PC-3 (cell line): ENCODE measurements around the gene AGBL1. TPM values are rescaled to one million over a fixed set of nuclear protein-coding genes. Genes with fewer than 3 reads are reported as not detected.

Experiments used
- ATAC-seq: fragments of 200-7000 bp; cut with Tn5 transposase; 2 replicates; pipeline ENCODE4 v1.9.1; 2020; ENCODE audit warnings: mild to moderate bottlenecking, moderate library complexity
- BruUV-seq: library from RNA; stranded (reverse); fragments of 400-500 nt; replicated peaks from 2 replicates; lab custom pipeline; 2021; lab: Mats Ljungman, UMichigan
- CTCF ChIA-PET: fragments of 300-600 bp; sonication (Branson Sonifier 250); formaldehyde crosslinking; loops from one replicate; lab custom pipeline; 2022; ENCODE audit warnings: antibody characterized with exemption; lab: Charles Lee
- POLR2A ChIA-PET: fragments of 300-600 bp; sonication (Branson Sonifier 250); formaldehyde crosslinking; loops from one replicate; lab custom pipeline; 2022; ENCODE audit warnings: antibody characterized with exemption; ENCODE audit not compliant: unreplicated experiment; lab: Charles Lee
- DNase-seq: peaks from one replicate; pipeline ENCODE4 v3.0.0-alpha.2; 2015
- H2AFZ ChIP-seq: fragments of 300-600 bp; sonication (generic); 2 replicates; pipeline ENCODE4 v1.6.0; 2016; ENCODE audit warnings: antibody characterized with exemption, low read length
- H3F3A ChIP-seq: fragments of 300-600 bp; sonication (generic); one replicate; pipeline ENCODE4 v1.6.0; 2017; ENCODE audit warnings: antibody characterized with exemption, low read length, control low read depth, mild to moderate bottlenecking; ENCODE audit not compliant: unreplicated experiment
- H3K27ac ChIP-seq: fragments of 300-600 bp; sonication (generic); 2 replicates; pipeline ENCODE4 v1.5.1; 2016; ENCODE audit warnings: mild to moderate bottlenecking, low read length
- H3K27me3 ChIP-seq: fragments of 300-600 bp; sonication (generic); 2 replicates; pipeline ENCODE4 v1.6.1; 2016; ENCODE audit warnings: low read length, mixed read lengths
- H3K36me3 ChIP-seq: fragments of 300-600 bp; sonication (generic); 2 replicates; pipeline ENCODE4 v1.6.1; 2016; ENCODE audit warnings: low read depth, mixed run types, low read length, mixed read lengths
- H3K4me1 ChIP-seq: fragments of 300-600 bp; sonication (generic); 2 replicates; pipeline ENCODE4 v1.5.1; 2016; ENCODE audit warnings: low read length; ENCODE audit not compliant: insufficient read depth
- H3K4me2 ChIP-seq: fragments of 300-600 bp; sonication (generic); 2 replicates; pipeline ENCODE4 v1.6.0; 2016; ENCODE audit warnings: low read length
- H3K4me3 ChIP-seq: fragments of 300-600 bp; sonication (generic); 2 replicates; pipeline ENCODE4 v1.5.1; 2016; ENCODE audit warnings: mild to moderate bottlenecking, low read length, mixed read lengths
- H3K79me2 ChIP-seq: fragments of 300-600 bp; sonication (generic); 2 replicates; pipeline ENCODE4 v1.6.1; 2017; ENCODE audit warnings: low read length, mixed read lengths
- H3K9ac ChIP-seq: fragments of 300-600 bp; sonication (generic); 2 replicates; pipeline ENCODE4 v1.6.0; 2016; ENCODE audit warnings: mild to moderate bottlenecking, low read length
- H3K9me2 ChIP-seq: fragments of 300-600 bp; sonication (generic); replicated peaks from 2 replicates; pipeline ENCODE4 v1.6.1; 2016; ENCODE audit warnings: mixed run types, low read length, mixed read lengths
- H3K9me3 ChIP-seq: fragments of 300-600 bp; sonication (generic); 2 replicates; pipeline ENCODE4 v1.6.1; 2016; ENCODE audit warnings: low read length, mixed read lengths
- H4K20me1 ChIP-seq: fragments of 300-600 bp; sonication (generic); 2 replicates; pipeline ENCODE4 v1.6.1; 2016; ENCODE audit warnings: low read length, mixed read lengths
- CTCF ChIP-seq: fragments of 300-600 bp; sonication (generic); conservative IDR thresholded peaks from 2 replicates; pipeline ENCODE4 v1.5.1; 2017; ENCODE audit warnings: antibody characterized with exemption, low read depth, mild to moderate bottlenecking, low read length
- EZH2 ChIP-seq: fragments of 300-600 bp; sonication (generic); IDR thresholded peaks from one replicate; pipeline ENCODE4 v1.6.1; 2017; ENCODE audit warnings: antibody characterized with exemption, mild to moderate bottlenecking, low read length; ENCODE audit not compliant: unreplicated experiment
- EZH2phosphoT487 ChIP-seq: fragments of 300-600 bp; sonication (generic); IDR thresholded peaks from 2 replicates; pipeline ENCODE4 v1.6.1; 2018; ENCODE audit warnings: mild to moderate bottlenecking, antibody characterized with exemption, low read length, borderline replicate concordance
- intact Hi-C: fragments of 100-400 bp; cut with micrococcal nuclease; formaldehyde crosslinking; loops from 2 replicates; pipeline ENCODE4 v1.9.0; 2023
- total RNA-seq: library from RNA; depleted of rRNA; stranded (reverse); fragments of >200 nt; gene quantifications from 2 replicates; pipeline ENCODE4 v1.2.3, GENCODE V29; 2014

The AGBL1 gene
- total RNA-seq, 1 experiment from 2014 or later = not detected

GRCh38 chr15:86863226-86863915 lies 783.7 kb downstream of the AGBL1 start:
- TF ChIP-seq EZH2phosphoT487 = no peak
- no peak for TF ChIP-seq CTCF
- no peak for TF ChIP-seq EZH2
- Histone ChIP-seq H4K20me1 (no peaks in the 10 kb centered on the region), H2AFZ (no peak overlapping the region), H3K79me2 (no peaks in the 10 kb centered on the region), H3K4me3 (no peak overlapping the region), H3F3A (no peaks in the 10 kb centered on the region), H3K9me2 (no peaks in the 10 kb centered on the region), H3K9ac (no peak overlapping the region), H3K36me3 (no peaks in the 10 kb centered on the region), H3K27me3 (no peaks in the 10 kb centered on the region), H3K27ac (peak overlapping the region; percentile 9; the same call in 1 of the 2 replicates), H3K4me1 (peaks cover 12% of the 10 kb centered on the region), H3K9me3 (no peaks in the 10 kb centered on the region), H3K4me2 (no peak overlapping the region)
- POLR2A ChIA-PET = no interaction called here
- ATAC-seq (no peak), DNase-seq (peak; percentile 64)
- intact Hi-C loops = no loop called here
- no TSS peak for BruUV-seq
- CTCF ChIA-PET = no interaction called here

GRCh38 chr15:86865920-86866319 lies 786.2 kb downstream of the AGBL1 start:
- Histone ChIP-seq H3K9me2 (no peaks in the 10 kb centered on the region), H3K9me3 (no peaks in the 10 kb centered on the region), H3K27me3 (no peaks in the 10 kb centered on the region), H3K79me2 (no peaks in the 10 kb centered on the region), H3K4me1 (peaks cover 12% of the 10 kb centered on the region), H2AFZ (no peak overlapping the region), H3F3A (no peaks in the 10 kb centered on the region), H3K36me3 (no peaks in the 10 kb centered on the region), H4K20me1 (no peaks in the 10 kb centered on the region), H3K4me3 (no peak overlapping the region), H3K27ac (no peak overlapping the region), H3K4me2 (no peak overlapping the region), H3K9ac (no peak overlapping the region)
- CTCF ChIA-PET = no interaction called here
- TF ChIP-seq EZH2phosphoT487 (no peak), EZH2 (no peak), CTCF (no peak)
- BruUV-seq = no TSS peak
- ATAC-seq = no peak
- DNase-seq = peak; percentile 60
- POLR2A ChIA-PET = no interaction called here
- intact Hi-C loops = no loop called here

GRCh38 chr15:86870846-86871245 lies 791.2 kb downstream of the AGBL1 start:
- Histone ChIP-seq H3K4me1 (peaks cover under 1% of the 10 kb centered on the region; the same call in 1 of the 2 replicates), H3K27me3 (no peaks in the 10 kb centered on the region), H3F3A (no peaks in the 10 kb centered on the region), H4K20me1 (no peaks in the 10 kb centered on the region), H3K4me3 (no peak overlapping the region), H3K9ac (no peak overlapping the region), H3K4me2 (no peak overlapping the region), H3K9me3 (no peaks in the 10 kb centered on the region), H3K27ac (no peak overlapping the region), H3K9me2 (no peaks in the 10 kb centered on the region), H3K79me2 (no peaks in the 10 kb centered on the region), H2AFZ (no peak overlapping the region), H3K36me3 (no peaks in the 10 kb centered on the region)
- ChIA-PET POLR2A (no interaction called here), CTCF (no interaction called here)
- TF ChIP-seq EZH2 = no peak
- TF ChIP-seq EZH2phosphoT487 = no peak
- TF ChIP-seq CTCF = no peak
- ATAC-seq (no peak), DNase-seq (no peak)
- BruUV-seq = no TSS peak
- intact Hi-C loops = no loop called here
